NCI-H226 (cell line): ENCODE data around the gene SLC17A8.
"Not testable (repeated sequence)": the region's sequence is repeated elsewhere in the genome, so short reads cannot be mapped to it uniquely, and the experiment has no call there.

ENCODE experiments used
- DNase-seq: peaks from one replicate; pipeline ENCODE4 v3.0.0-alpha.2; 2015

The SLC17A8 gene

DNA sequence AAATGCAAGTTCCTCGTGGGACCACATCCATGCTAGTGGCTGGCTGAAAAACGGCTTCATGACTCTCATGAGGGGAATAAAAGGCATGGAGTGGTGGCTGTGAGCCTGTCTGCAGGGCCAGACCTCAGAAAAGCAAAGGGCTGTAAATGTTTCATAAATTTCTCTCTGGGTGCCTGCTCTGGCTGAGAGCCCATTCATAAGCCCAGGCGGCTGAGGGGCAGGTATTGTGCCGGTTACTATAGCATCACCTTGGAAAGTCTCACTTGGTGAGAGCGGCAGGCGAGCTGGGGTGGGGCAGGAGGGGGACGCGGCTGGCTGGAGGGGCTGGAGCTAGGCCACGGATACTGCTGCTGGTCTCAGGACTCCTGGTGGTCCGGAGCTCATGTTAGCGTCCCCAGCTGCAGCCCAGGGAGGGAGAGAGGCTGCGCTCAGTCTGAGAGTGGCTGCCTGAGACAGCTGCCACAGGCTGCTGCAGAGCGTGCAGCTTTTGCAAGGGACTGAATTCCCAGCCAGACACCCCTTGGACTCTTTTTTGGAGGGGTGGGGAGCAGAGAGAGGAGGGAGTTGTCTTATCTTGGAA, at the start of gene SLC17A8:
SLC17A8 (plus strand) TSS at position 431 of the 580 bp plus-strand sequence. CDS start 318 bp downstream, outside the sequence.
- DNase-seq = no peak

- DNase-seq = not testable (repeated sequence)
Measured at GRCh38 chr12:100308138-100308537, 48.7 kb upstream of the SLC17A8 start.

GRCh38 chr12:100311317-100311716, 45.6 kb upstream of the SLC17A8 start:
- no peak for DNase-seq

DNA sequence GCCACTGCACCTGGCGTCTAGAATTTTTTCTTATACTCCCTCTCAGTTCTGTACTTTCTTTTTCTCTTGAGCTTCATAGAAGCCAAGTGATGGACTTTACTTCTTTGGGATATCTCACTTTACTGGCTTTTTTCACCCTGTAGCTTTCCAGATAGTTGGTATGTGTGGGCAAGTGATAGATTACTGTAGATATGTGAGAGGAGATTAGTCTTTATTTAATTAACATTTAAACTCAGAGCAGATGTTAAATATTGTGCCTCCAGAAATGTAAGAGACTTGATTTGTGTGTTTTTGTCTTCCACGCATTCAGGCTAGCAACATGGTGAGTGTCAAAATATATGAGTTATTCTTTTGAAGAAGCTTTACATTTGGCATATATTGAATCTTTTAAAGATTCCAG, 39.5 kb upstream of the SLC17A8 start:
- DNase-seq = no peak

GRCh38 chr12:100324498-100324897, 32.4 kb upstream of the SLC17A8 start:
- DNase-seq = no peak

DNA sequence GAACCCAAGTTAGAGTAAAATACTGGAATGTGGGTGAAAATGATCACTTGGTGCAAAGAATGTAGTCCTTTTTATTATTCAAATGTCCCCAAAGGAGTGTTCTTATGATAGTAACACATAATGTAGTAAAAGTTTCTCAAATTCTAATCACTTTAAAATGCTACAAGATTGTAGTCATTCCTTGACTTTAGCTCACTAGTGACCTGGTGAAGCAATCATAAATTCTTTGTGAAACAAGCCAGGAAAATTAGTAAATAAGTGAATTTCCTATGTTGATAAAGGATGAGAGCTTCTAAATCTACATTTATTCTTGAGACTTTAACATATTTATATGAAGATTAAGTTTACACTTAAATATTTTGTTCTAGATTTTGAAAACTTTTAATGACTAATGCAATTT, 30.7 kb upstream of the SLC17A8 start:
- DNase-seq = no peak

DNA sequence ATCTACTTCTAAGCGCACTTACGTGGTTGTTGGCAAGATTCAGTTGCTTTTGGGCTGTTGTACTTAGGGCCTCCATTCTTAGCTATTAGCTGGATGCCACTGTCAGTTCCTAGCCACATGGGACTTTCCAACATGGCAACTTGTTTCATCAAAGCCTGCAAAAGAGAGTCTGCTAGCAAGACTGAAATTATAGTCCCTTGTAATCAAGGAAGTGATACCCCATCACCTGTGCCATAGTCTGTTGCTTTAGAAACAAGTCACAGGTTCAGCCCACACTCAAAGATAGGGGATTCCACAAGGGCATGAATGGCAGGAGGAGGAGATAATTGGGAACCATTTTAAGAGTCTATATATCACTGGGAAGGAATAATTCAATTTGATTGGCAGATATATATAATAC, 27.1 kb upstream of the SLC17A8 start:
- DNase-seq = no peak

- no peak for DNase-seq
Measured at GRCh38 chr12:100331871-100332270, 25.0 kb upstream of the SLC17A8 start.

DNA sequence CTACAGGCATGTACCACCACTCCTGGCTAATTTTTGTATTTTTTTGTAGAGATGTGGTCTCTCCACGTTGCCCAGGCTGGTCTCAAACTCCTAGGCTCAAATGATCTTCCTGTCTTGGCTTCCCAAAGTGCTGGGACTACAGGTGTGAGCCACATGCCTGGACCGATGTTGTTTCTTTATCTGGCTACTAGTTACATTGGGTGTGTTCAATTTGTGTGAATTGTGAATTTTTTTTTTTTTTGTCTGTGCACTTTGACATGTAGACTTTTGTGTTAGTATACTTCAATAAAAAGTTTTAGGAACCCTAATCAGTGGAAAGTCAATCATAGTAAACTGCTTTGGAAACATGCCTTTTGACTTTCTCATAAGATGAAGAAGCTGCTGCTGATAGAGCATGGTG, 24.0 kb upstream of the SLC17A8 start:
- DNase-seq = no peak

GRCh38 chr12:100337299-100337698, 19.6 kb upstream of the SLC17A8 start:
- DNase-seq = no peak

- DNase-seq = no peak
Measured at GRCh38 chr12:100337727-100338126, 19.1 kb upstream of the SLC17A8 start.

GRCh38 chr12:100339071-100339470, 17.8 kb upstream of the SLC17A8 start:
- DNase-seq = no peak

- not testable (repeated sequence) for DNase-seq
Measured at GRCh38 chr12:100342897-100343296, 14.0 kb upstream of the SLC17A8 start.

- not testable (repeated sequence) for DNase-seq
Measured at GRCh38 chr12:100344351-100344750, 12.5 kb upstream of the SLC17A8 start.

DNA sequence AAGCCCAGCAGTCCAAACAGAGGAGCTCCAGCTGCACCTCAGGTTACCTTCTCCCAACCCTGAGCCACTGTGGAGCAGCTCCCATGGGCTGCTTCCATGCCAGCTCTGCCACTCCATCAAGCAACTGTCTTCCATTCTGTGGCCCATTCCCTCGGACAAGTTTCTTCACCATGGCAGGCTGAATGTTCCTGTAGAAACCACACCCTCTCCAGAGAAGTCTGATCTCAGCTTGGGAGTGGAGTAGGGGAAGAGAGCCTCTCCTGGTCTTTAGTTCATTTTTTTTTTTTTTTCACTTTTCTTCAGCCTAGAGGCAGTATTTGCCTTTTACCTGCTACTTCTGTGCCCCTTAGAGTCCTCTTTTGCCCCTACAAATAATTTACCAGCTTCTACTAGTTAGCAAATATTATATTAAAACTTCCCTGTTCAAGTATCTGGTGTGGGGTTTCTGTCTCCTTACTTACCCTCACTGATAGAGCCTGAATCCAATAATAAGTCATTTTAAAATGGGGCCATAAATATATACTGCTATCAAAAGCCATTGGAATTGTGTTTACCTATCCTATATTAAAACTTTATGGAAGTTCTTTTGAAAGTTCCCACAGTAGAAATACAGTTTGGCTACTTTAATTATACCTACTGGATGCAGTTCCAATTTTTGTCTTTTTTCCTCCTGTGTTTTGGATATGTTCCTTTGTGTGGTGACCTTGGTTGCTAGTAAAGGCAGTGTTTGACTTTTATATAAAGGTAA, 11.7 kb upstream of the SLC17A8 start:
- DNase-seq = no peak

GRCh38 chr12:100346660-100347059, 10.2 kb upstream of the SLC17A8 start:
- no peak for DNase-seq

DNA sequence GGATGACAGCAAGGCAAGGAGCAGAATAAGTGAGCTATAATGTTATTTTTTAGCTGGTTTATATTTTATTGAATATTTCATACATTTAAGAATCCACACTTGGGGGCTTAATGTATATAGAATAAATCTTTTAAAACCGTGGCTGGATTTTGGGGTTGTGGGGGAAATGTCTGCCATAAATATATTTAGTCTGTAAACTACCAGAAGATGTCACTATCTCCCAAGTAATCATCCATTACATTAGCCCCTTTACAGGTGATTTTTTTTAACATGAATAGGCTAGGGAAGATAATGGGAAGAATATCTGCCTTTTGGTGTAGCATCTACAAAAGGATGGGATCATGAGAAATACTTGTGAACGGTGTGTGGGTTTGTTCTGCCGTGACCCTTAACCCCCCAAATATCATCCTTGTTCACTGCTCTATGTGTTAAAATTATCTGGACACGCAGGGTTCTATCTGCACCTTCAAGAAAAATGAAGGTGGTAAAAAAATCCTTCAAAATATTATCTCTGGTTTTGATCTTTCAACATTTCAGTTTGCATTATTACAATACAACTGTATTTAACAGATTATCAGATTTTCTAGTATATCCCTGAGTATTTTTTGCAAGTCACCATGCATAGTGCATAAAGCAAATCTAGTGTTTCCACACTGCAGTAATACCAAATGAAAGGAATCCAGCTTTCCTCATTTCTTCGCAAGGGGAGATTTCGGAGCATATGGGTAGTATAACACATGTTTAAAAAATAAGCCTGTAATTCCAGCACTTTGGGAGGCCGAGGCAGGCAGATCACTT, 8.0 kb upstream of the SLC17A8 start:
- peak; percentile 15 for DNase-seq

DNA sequence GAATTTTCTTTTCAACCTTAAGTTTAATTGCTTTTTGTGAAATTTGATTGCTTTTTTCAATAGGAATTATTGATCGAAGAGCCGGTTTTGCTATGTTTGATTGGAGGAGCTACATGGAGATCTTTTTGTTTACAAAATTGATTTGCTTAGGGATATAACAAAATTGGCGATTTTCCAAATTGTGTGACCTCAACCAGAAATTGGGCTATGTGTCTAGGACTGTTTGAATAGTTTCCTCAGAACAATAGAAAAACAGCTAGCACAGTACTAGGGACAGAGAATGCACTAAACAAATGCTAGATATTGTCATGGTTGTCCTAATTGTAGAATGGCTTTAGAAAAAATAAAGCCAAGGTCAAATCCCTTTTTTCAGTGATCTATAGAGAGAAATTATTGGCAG, 2.4 kb downstream of the SLC17A8 start:
- no peak for DNase-seq

GRCh38 chr12:100359822-100360221, 2.9 kb downstream of the SLC17A8 start:
- DNase-seq = peak; percentile 24

DNA sequence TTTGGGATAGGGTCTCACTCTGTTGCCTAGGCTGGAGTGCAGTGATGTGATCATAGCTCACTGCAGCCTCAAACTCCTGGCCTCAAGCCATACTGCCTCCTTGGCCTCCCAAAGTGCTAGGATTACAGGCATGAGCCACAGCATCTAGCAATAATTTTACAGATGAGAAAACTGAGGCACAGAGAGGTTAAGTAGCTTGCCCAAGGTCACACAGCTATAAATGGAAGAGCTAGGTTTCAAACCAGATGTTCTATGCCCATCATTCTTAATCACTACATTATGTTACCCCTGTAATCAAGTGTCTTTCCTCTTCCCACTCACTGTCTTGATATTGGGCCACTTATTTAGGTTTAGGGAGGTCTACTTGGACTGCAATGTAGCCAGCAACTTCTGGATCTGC, 3.6 kb downstream of the SLC17A8 start:
- no peak for DNase-seq

GRCh38 chr12:100364324-100364723, 7.5 kb downstream of the SLC17A8 start:
- no peak for DNase-seq

DNA sequence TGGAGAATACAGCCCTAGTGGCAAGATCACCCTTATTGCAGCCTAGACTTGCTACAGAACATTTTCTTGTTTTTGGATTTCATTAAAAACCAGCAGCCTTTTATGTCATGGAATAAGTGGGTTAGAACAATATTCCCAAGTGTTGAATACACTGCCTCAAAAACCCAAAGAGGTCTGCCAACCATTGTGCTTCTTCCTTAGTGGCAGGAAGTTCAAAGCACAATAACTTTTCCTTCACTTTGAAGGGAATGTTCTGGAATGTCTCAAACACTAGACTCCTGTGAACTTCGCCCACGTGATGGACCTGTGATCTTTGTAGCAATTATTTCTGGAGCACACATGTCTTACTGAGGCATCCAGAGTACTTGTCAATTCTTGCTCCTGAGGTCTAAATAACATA, 8.5 kb downstream of the SLC17A8 start:
- no peak for DNase-seq

DNA sequence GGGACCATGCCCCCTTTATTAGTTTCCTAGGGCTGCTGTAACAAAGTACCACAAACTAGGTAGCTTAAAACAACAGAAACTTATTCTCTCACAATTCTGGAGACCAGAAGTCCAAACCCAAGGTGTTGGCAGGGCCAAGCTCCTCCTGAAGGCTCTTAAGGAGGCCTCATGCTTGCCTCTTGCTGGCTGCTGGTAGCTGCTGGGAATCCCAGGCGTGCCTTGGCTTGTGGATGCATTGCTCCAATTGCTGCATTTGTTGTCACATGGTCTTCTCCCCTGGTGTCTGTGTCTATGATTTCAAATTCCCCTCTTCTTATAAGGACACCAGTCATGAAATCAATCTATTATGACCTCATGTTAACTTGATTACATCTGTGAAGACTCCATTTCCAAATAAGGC, 11.2 kb downstream of the SLC17A8 start:
- no peak for DNase-seq

DNA sequence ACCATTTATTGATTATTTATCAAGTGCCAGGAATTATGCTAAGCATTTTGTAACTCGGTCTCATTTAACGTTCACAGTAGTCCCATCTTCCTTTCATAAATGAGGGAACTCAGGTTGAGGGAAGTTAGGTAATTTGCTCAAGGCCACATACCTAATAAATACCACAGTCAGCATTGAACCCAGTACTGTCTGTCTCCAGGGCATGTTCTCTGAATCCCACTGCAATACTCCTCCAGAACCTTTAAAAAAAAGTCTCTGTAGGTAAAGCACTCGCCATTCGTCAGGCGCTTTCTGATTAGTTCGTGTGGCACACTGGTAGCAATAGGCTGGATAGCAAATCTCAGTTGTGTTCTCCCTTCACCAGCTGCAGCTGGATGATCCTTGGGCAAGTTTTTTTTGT, 14.3 kb downstream of the SLC17A8 start:
- DNase-seq = no peak
